Mesothelial cell of epicardium (in vitro differentiated cells): ENCODE measurements around the gene FSCN2. TPM values are rescaled to one million over a fixed set of nuclear protein-coding genes. Genes with fewer than 3 reads are reported as not detected.
A peak's percentile ranks its signal among the peaks of the same experiment; 100 is the strongest.

Source experiments
- DNase-seq, 2 experiments: peaks; one replicate each; pipeline ENCODE4 v3.0.0; 2021; ENCODE audit warnings: low spot score in 2 of 2; ENCODE audit not compliant: unreplicated experiment in 2 of 2
- H3K27ac Mint-ChIP-seq: 2 replicates; pipeline ENCODE4 v1.8.0; 2021; ENCODE audit warnings: mixed read lengths
- H3K27me3 Mint-ChIP-seq: 2 replicates; pipeline ENCODE4 v1.8.0; 2021; ENCODE audit warnings: low read depth, mixed read lengths
- H3K36me3 Mint-ChIP-seq: 2 replicates; pipeline ENCODE4 v1.8.0; 2021; ENCODE audit warnings: mixed read lengths
- H3K4me1 Mint-ChIP-seq: 2 replicates; pipeline ENCODE4 v1.8.0; 2021; ENCODE audit warnings: mixed read lengths
- H3K4me3 Mint-ChIP-seq: 2 replicates; pipeline ENCODE4 v1.8.0; 2021; ENCODE audit warnings: mild to moderate bottlenecking, moderate library complexity, mixed read lengths
- H3K9me3 Mint-ChIP-seq: 2 replicates; pipeline ENCODE4 v1.8.0; 2021; ENCODE audit warnings: mixed read lengths
- CTCF ChIP-seq: fragments of 200-600 bp; sonication (generic); IDR thresholded peaks from one replicate; pipeline ENCODE4 v1.5.0; 2021; ENCODE audit warnings: antibody characterized with exemption; ENCODE audit not compliant: unreplicated experiment
- total RNA-seq: library from RNA; stranded (reverse); gene quantifications from 3 replicates; pipeline ENCODE4 v1.2.1, GENCODE V29; 2021

FSCN2 gene
- total RNA-seq, 1 donor from 2014 or later = 17.3 TPM

GRCh38 chr17:81509207-81509971 lies 18.8 kb upstream of the FSCN2 start:
- peaks cover 25% of the 10 kb centered on the region for H3K4me1 Mint-ChIP-seq
- no peak for TF ChIP-seq CTCF
- H3K9me3 Mint-ChIP-seq = peaks cover 3% of the 10 kb centered on the region
- H3K36me3 Mint-ChIP-seq = peaks cover 44% of the 10 kb centered on the region
- H3K4me3 Mint-ChIP-seq = peak overlapping the region; percentile 99
- DNase-seq = no peak
- no peaks in the 10 kb centered on the region for H3K27me3 Mint-ChIP-seq
- H3K27ac Mint-ChIP-seq = peak overlapping the region; percentile 88

- H3K27ac Mint-ChIP-seq = peak overlapping the region; percentile 99
- no peak for TF ChIP-seq CTCF
- no peaks in the 10 kb centered on the region for H3K27me3 Mint-ChIP-seq
- no peak for DNase-seq
- H3K36me3 Mint-ChIP-seq = peaks cover 44% of the 10 kb centered on the region
- H3K4me1 Mint-ChIP-seq = peaks cover 27% of the 10 kb centered on the region
- H3K9me3 Mint-ChIP-seq = peaks cover 3% of the 10 kb centered on the region
- peak overlapping the region; percentile 99 for H3K4me3 Mint-ChIP-seq
Observed at GRCh38 chr17:81509972-81510784, 18.0 kb upstream of the FSCN2 start.

- no peak for DNase-seq
- Mint-ChIP-seq H3K36me3 (peaks cover 44% of the 10 kb centered on the region), H3K9me3 (peaks cover 3% of the 10 kb centered on the region), H3K27ac (peak overlapping the region; percentile 99), H3K4me3 (peak overlapping the region; percentile 99), H3K4me1 (peaks cover 31% of the 10 kb centered on the region), H3K27me3 (no peaks in the 10 kb centered on the region)
- no peak for TF ChIP-seq CTCF
Observed at GRCh38 chr17:81510785-81511553, 17.2 kb upstream of the FSCN2 start.

- H3K27ac Mint-ChIP-seq = peak overlapping the region; percentile 99
- DNase-seq = no peak
Observed at GRCh38 chr17:81511554-81511803, 16.7 kb upstream of the FSCN2 start.

More at GRCh38 chr17:81511554-81511803, 16.7 kb upstream of the FSCN2 start:
- peaks cover 3% of the 10 kb centered on the region for H3K9me3 Mint-ChIP-seq
- H3K36me3 Mint-ChIP-seq = peaks cover 44% of the 10 kb centered on the region
- no peak for TF ChIP-seq CTCF
- peak overlapping the region; percentile 99 for H3K4me3 Mint-ChIP-seq
- peaks cover 35% of the 10 kb centered on the region for H3K4me1 Mint-ChIP-seq
- no peaks in the 10 kb centered on the region for H3K27me3 Mint-ChIP-seq
